ENCODE measurements around the gene BRD7. TPM values are rescaled to one million over a fixed set of nuclear protein-coding genes. Genes with fewer than 3 reads are reported as not detected.

Gene BRD7
- total RNA-seq, 1 experiment from 2014 or later: 76.6 TPM

- Histone ChIP-seq H4K20me1 (ENCODE audit: insufficient read depth) (no peaks in the 10 kb centered on the region), H3K9me2 (ENCODE audit: insufficient read depth) (no peaks in the 10 kb centered on the region), H3K9me3 (ENCODE audit: insufficient read depth, low read depth) (no peaks in the 10 kb centered on the region), H3K4me2 (peak overlapping the region; percentile 99), H2AFZ (no peak overlapping the region), H3K79me2 (ENCODE audit: low read depth) (no peaks in the 10 kb centered on the region), H3K27me3 (ENCODE audit: insufficient read depth, low read depth) (no peaks in the 10 kb centered on the region), H3F3A (ENCODE audit: insufficient read depth, low read depth) (peaks cover 30% of the 10 kb centered on the region), H3K4me1 (replicated peaks; ENCODE audit: insufficient read depth) (peaks cover 39% of the 10 kb centered on the region), H3K27ac (no peak overlapping the region), H3K36me3 (ENCODE audit: low read depth) (no peaks in the 10 kb centered on the region), H3K4me3 (0 out of 2 replicates have a peak overlapping the region, but pooled peaks have one; percentile 6)
- intact Hi-C loops (cut with micrococcal nuclease; ENCODE audit: unreplicated experiment): no loop called here
- TF ChIP-seq, protein P1, sequence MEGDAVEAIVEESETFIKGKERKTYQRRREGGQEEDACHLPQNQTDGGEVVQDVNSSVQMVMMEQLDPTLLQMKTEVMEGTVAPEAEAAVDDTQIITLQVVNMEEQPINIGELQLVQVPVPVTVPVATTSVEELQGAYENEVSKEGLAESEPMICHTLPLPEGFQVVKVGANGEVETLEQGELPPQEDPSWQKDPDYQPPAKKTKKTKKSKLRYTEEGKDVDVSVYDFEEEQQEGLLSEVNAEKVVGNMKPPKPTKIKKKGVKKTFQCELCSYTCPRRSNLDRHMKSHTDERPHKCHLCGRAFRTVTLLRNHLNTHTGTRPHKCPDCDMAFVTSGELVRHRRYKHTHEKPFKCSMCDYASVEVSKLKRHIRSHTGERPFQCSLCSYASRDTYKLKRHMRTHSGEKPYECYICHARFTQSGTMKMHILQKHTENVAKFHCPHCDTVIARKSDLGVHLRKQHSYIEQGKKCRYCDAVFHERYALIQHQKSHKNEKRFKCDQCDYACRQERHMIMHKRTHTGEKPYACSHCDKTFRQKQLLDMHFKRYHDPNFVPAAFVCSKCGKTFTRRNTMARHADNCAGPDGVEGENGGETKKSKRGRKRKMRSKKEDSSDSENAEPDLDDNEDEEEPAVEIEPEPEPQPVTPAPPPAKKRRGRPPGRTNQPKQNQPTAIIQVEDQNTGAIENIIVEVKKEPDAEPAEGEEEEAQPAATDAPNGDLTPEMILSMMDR (conservative IDR thresholded peaks at IDR 0.05): no peak
- TF ChIP-seq EZH2 (IDR thresholded peaks at IDR 0.05; ENCODE audit: low read depth): no peak
- POLR2A ChIA-PET (ENCODE audit: unreplicated experiment): no interaction called here
- BruUV-seq (replicated peaks): no TSS peak
- CTCF ChIA-PET: interaction anchor here (0.7 kb wide), 1 partner anchor 11 kb away, joined by 4 read pairs; no protein-coding TSS in a partner anchor
- no peak for DNase-seq
These were observed 25.3 kb upstream of the BRD7 start for GRCh38 chr16:50393858-50394802.

- Histone ChIP-seq H3K9me2 (ENCODE audit: insufficient read depth) (no peaks in the 10 kb centered on the region), H3K27me3 (ENCODE audit: insufficient read depth, low read depth) (no peaks in the 10 kb centered on the region), H3K4me2 (no peak overlapping the region), H3K4me1 (replicated peaks; ENCODE audit: insufficient read depth) (peaks cover 39% of the 10 kb centered on the region), H3K36me3 (ENCODE audit: low read depth) (no peaks in the 10 kb centered on the region), H3K4me3 (no peak overlapping the region), H3K9me3 (ENCODE audit: insufficient read depth, low read depth) (no peaks in the 10 kb centered on the region), H3F3A (ENCODE audit: insufficient read depth, low read depth) (peaks cover 30% of the 10 kb centered on the region), H2AFZ (no peak overlapping the region), H4K20me1 (ENCODE audit: insufficient read depth) (no peaks in the 10 kb centered on the region), H3K79me2 (ENCODE audit: low read depth) (no peaks in the 10 kb centered on the region), H3K27ac (no peak overlapping the region)
- CTCF ChIA-PET: no interaction called here
- no peak for DNase-seq
- POLR2A ChIA-PET (ENCODE audit: unreplicated experiment): no interaction called here
- no TSS peak for BruUV-seq (replicated peaks)
- no peak for TF ChIP-seq EZH2 (IDR thresholded peaks at IDR 0.05; ENCODE audit: low read depth)
- TF ChIP-seq, protein P1 (conservative IDR thresholded peaks at IDR 0.05): no peak
- intact Hi-C loops (cut with micrococcal nuclease; ENCODE audit: unreplicated experiment): no loop called here
These were observed 24.6 kb upstream of the BRD7 start for GRCh38 chr16:50393416-50393815.

GRCh38 chr16:50390914-50391716 is 22.3 kb upstream of the BRD7 start:
- POLR2A ChIA-PET (ENCODE audit: unreplicated experiment): no interaction called here
- BruUV-seq (replicated peaks): no TSS peak
- H2AFZ ChIP-seq: no peak overlapping the region
- peaks cover 22% of the 10 kb centered on the region for H3K4me1 ChIP-seq (replicated peaks; ENCODE audit: insufficient read depth)
- TF ChIP-seq EZH2 (IDR thresholded peaks at IDR 0.05; ENCODE audit: low read depth): no peak
- TF ChIP-seq, protein P1 (conservative IDR thresholded peaks at IDR 0.05): no peak
- peaks cover 14% of the 10 kb centered on the region for H3F3A ChIP-seq (ENCODE audit: insufficient read depth, low read depth)
- H3K27ac ChIP-seq: no peak overlapping the region
- H4K20me1 ChIP-seq (ENCODE audit: insufficient read depth): no peaks in the 10 kb centered on the region
- H3K4me3 ChIP-seq: no peak overlapping the region
- CTCF ChIA-PET: no interaction called here
- H3K27me3 ChIP-seq (ENCODE audit: insufficient read depth, low read depth): no peaks in the 10 kb centered on the region
- intact Hi-C loops (cut with micrococcal nuclease; ENCODE audit: unreplicated experiment): no loop called here
- no peaks in the 10 kb centered on the region for H3K9me3 ChIP-seq (ENCODE audit: insufficient read depth, low read depth)
- no peak for DNase-seq
- no peaks in the 10 kb centered on the region for H3K9me2 ChIP-seq (ENCODE audit: insufficient read depth)
- H3K4me2 ChIP-seq: no peak overlapping the region
- H3K36me3 ChIP-seq (ENCODE audit: low read depth): no peaks in the 10 kb centered on the region
- no peaks in the 10 kb centered on the region for H3K79me2 ChIP-seq (ENCODE audit: low read depth)

Data from PC-9 (cell line).